Activated T-helper 17 cell treated with anti-CD3 and anti-CD28 coated beads, Interleukin-2, amount 50 U/mL, for 72 hours (primary cell): ENCODE measurements around the gene CEBPB. TPM values are rescaled to one million over a fixed set of nuclear protein-coding genes. Genes with fewer than 3 reads are reported as not detected.

ENCODE experiments used
- ATAC-seq: fragments of 150-1000 bp; cut with Tn5 transposase; replicated peaks from 2 replicates; pipeline ENCODE4 v1.10.0; 2021; ENCODE audit warnings: mild to moderate bottlenecking, moderate library complexity
- H3K27ac Mint-ChIP-seq: one replicate; pipeline ENCODE4 v1.8.0; 2022; ENCODE audit warnings: mixed read lengths
- H3K27me3 Mint-ChIP-seq: one replicate; pipeline ENCODE4 v1.8.0; 2022; ENCODE audit warnings: mixed read lengths
- H3K36me3 Mint-ChIP-seq: one replicate; pipeline ENCODE4 v1.8.0; 2022; ENCODE audit warnings: low read depth, mild to moderate bottlenecking, mixed read lengths
- H3K4me1 Mint-ChIP-seq: one replicate; pipeline ENCODE4 v1.8.0; 2022; ENCODE audit warnings: mixed read lengths
- H3K4me3 Mint-ChIP-seq: one replicate; pipeline ENCODE4 v1.8.0; 2022; ENCODE audit warnings: mild to moderate bottlenecking, mixed read lengths
- H3K9me3 Mint-ChIP-seq: one replicate; pipeline ENCODE4 v1.8.0; 2022; ENCODE audit warnings: mixed read lengths
- total RNA-seq, 2 donors: library from RNA; stranded (reverse); gene quantifications; one replicate each; pipeline ENCODE4 v1.2.3, GENCODE V29; 2022

Gene CEBPB
- total RNA-seq, 2 donors from 2014 or later: 11.6 to 19.0 TPM

GRCh38 chr20:50220093-50220893 is 29.7 kb downstream of the CEBPB start:
- no peaks in the 10 kb centered on the region for H3K4me1 Mint-ChIP-seq
- H3K36me3 Mint-ChIP-seq: no peaks in the 10 kb centered on the region
- no peak overlapping the region for H3K27ac Mint-ChIP-seq
- H3K4me3 Mint-ChIP-seq: no peak overlapping the region
- peaks cover 7% of the 10 kb centered on the region for H3K27me3 Mint-ChIP-seq
- no peak for ATAC-seq
- H3K9me3 Mint-ChIP-seq: no peaks in the 10 kb centered on the region

- Mint-ChIP-seq H3K9me3 (no peaks in the 10 kb centered on the region), H3K4me1 (no peaks in the 10 kb centered on the region), H3K36me3 (no peaks in the 10 kb centered on the region), H3K27ac (no peak overlapping the region), H3K27me3 (peaks cover 7% of the 10 kb centered on the region), H3K4me3 (no peak overlapping the region)
- ATAC-seq: no peak
Observed at GRCh38 chr20:50220894-50221365, 30.3 kb downstream of the CEBPB start.

- H3K4me1 Mint-ChIP-seq: peaks cover 2% of the 10 kb centered on the region
- H3K36me3 Mint-ChIP-seq: no peaks in the 10 kb centered on the region
- H3K9me3 Mint-ChIP-seq: no peaks in the 10 kb centered on the region
- no peak overlapping the region for H3K27ac Mint-ChIP-seq
- no peak for ATAC-seq
- no peak overlapping the region for H3K4me3 Mint-ChIP-seq
- peaks cover 3% of the 10 kb centered on the region for H3K27me3 Mint-ChIP-seq
Observed at GRCh38 chr20:50221501-50222308, 31.1 kb downstream of the CEBPB start.

GRCh38 chr20:50222309-50223038 is 31.8 kb downstream of the CEBPB start:
- ATAC-seq: no peak
- H3K4me1 Mint-ChIP-seq: peaks cover 6% of the 10 kb centered on the region
- H3K27ac Mint-ChIP-seq: no peak overlapping the region
- H3K9me3 Mint-ChIP-seq: no peaks in the 10 kb centered on the region
- H3K27me3 Mint-ChIP-seq: no peaks in the 10 kb centered on the region
- H3K4me3 Mint-ChIP-seq: no peak overlapping the region
- H3K36me3 Mint-ChIP-seq: no peaks in the 10 kb centered on the region

- H3K27me3 Mint-ChIP-seq: no peaks in the 10 kb centered on the region
- no peaks in the 10 kb centered on the region for H3K36me3 Mint-ChIP-seq
- no peaks in the 10 kb centered on the region for H3K9me3 Mint-ChIP-seq
- no peak overlapping the region for H3K4me3 Mint-ChIP-seq
- no peak overlapping the region for H3K27ac Mint-ChIP-seq
- H3K4me1 Mint-ChIP-seq: peaks cover 6% of the 10 kb centered on the region
- no peak for ATAC-seq
Observed at GRCh38 chr20:50223039-50224005, 32.7 kb downstream of the CEBPB start.

- Mint-ChIP-seq H3K27ac (no peak overlapping the region), H3K27me3 (no peaks in the 10 kb centered on the region), H3K4me1 (peaks cover 6% of the 10 kb centered on the region), H3K9me3 (no peaks in the 10 kb centered on the region), H3K36me3 (no peaks in the 10 kb centered on the region), H3K4me3 (no peak overlapping the region)
- ATAC-seq: no peak
Observed at GRCh38 chr20:50224052-50224451, 33.4 kb downstream of the CEBPB start.

- no peaks in the 10 kb centered on the region for H3K9me3 Mint-ChIP-seq
- no peak overlapping the region for H3K27ac Mint-ChIP-seq
- no peaks in the 10 kb centered on the region for H3K36me3 Mint-ChIP-seq
- H3K27me3 Mint-ChIP-seq: no peaks in the 10 kb centered on the region
- no peak for ATAC-seq
- H3K4me1 Mint-ChIP-seq: peaks cover 6% of the 10 kb centered on the region
- no peak overlapping the region for H3K4me3 Mint-ChIP-seq
Observed at GRCh38 chr20:50224531-50225255, 34.1 kb downstream of the CEBPB start.

GRCh38 chr20:50226093-50226974 is 35.7 kb downstream of the CEBPB start:
- Mint-ChIP-seq H3K9me3 (no peaks in the 10 kb centered on the region), H3K27me3 (no peaks in the 10 kb centered on the region), H3K27ac (peak overlapping the region; percentile 16), H3K4me1 (peaks cover 6% of the 10 kb centered on the region), H3K4me3 (no peak overlapping the region), H3K36me3 (no peaks in the 10 kb centered on the region)
- peak; percentile 55 for ATAC-seq

- peak; percentile 64 for ATAC-seq
- Mint-ChIP-seq H3K4me3 (no peak overlapping the region), H3K27ac (no peak overlapping the region), H3K4me1 (peaks cover 6% of the 10 kb centered on the region), H3K36me3 (no peaks in the 10 kb centered on the region), H3K27me3 (no peaks in the 10 kb centered on the region), H3K9me3 (no peaks in the 10 kb centered on the region)
Observed at GRCh38 chr20:50227506-50227905, 36.9 kb downstream of the CEBPB start.

- ATAC-seq: no peak
- Mint-ChIP-seq H3K9me3 (no peaks in the 10 kb centered on the region), H3K36me3 (no peaks in the 10 kb centered on the region), H3K4me1 (peaks cover 6% of the 10 kb centered on the region), H3K27me3 (no peaks in the 10 kb centered on the region), H3K4me3 (no peak overlapping the region), H3K27ac (no peak overlapping the region)
Observed at GRCh38 chr20:50229156-50229607, 38.6 kb downstream of the CEBPB start.

GRCh38 chr20:50230184-50230583 is 39.6 kb downstream of the CEBPB start:
- H3K27ac Mint-ChIP-seq: no peak overlapping the region
- H3K36me3 Mint-ChIP-seq: no peaks in the 10 kb centered on the region
- no peak for ATAC-seq
- H3K27me3 Mint-ChIP-seq: no peaks in the 10 kb centered on the region
- no peak overlapping the region for H3K4me3 Mint-ChIP-seq
- H3K9me3 Mint-ChIP-seq: no peaks in the 10 kb centered on the region
- peaks cover 9% of the 10 kb centered on the region for H3K4me1 Mint-ChIP-seq

- ATAC-seq: no peak
Observed at GRCh38 chr20:50230871-50231560, 40.4 kb downstream of the CEBPB start.

More at GRCh38 chr20:50230871-50231560, 40.4 kb downstream of the CEBPB start:
- Mint-ChIP-seq H3K27me3 (no peaks in the 10 kb centered on the region), H3K4me3 (no peak overlapping the region), H3K9me3 (no peaks in the 10 kb centered on the region), H3K27ac (peak overlapping the region; percentile 18), H3K4me1 (peaks cover 9% of the 10 kb centered on the region), H3K36me3 (no peaks in the 10 kb centered on the region)
